ENCODE results near the gene EFHC1. TPM values are rescaled to one million over a fixed set of nuclear protein-coding genes. Genes with fewer than 3 reads are reported as not detected.

The EFHC1 gene
- total RNA-seq, 1 experiment from 2014 or later, result 12.4 TPM

DNA sequence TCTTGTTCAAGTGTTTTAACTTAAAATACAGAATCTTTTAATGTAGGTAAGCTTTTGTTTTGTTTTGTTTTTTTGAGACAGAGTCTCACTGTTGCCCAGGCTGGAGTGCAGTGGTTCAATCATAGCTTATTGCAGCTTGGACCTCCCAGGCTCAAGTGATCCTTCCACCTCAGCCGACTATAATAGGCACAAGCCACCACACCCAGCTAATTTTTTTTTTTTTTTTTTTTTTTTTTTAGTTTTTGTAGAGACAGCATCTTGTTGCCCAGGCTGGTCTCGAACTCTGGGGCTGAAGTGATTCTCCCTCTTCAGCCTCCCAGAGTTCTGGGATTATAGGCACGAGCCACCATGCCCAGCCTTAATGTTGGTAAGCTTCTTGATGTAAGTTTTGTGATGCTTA lies 3.3 kb downstream of the EFHC1 start:
- Histone ChIP-seq H3K27ac (ENCODE audit: low read depth, low read length) (no peak overlapping the region), H3K79me2 (ENCODE audit: insufficient read depth, low read length) (no peaks in the 10 kb centered on the region), H3K4me1 (ENCODE audit: control insufficient read depth in 1 of 2, insufficient read depth in 2 of 2, low read length in 2 of 2) (peaks cover 15 to 42% of the 10 kb centered on the region in 2 experiments), H3K36me3 (ENCODE audit: control insufficient read depth in 1 of 2, insufficient read depth in 2 of 2, low read length in 2 of 2) (no peaks in the 10 kb centered on the region), H4K20me1 (ENCODE audit: insufficient read depth) (no peaks in the 10 kb centered on the region), H3K27me3 (ENCODE audit: insufficient read depth, low read length) (no peaks in the 10 kb centered on the region), H3K9ac (ENCODE audit: low read length) (no peak overlapping the region), H3K4me2 (ENCODE audit: low read length) (peak overlapping the region; percentile 62), H3K9me2 (ENCODE audit: insufficient read depth) (no peaks in the 10 kb centered on the region), H3K9me3 (ENCODE audit: control insufficient read depth in 1 of 2, insufficient read depth in 1 of 2, low read depth in 1 of 2, low read length in 2 of 2) (no peaks in the 10 kb centered on the region), H2AFZ (ENCODE audit: low read depth, low read length, poor library complexity, severe bottlenecking) (no peak overlapping the region), H3K4me3 (replicated peaks in 1 of 2; ENCODE audit: low read depth in 1 of 2, low read length in 2 of 2) (no peak overlapping the region)
- DNase-seq (ENCODE audit: low read depth, low spot score) (no peak), ATAC-seq (no peak)
- BruUV-seq (replicated peaks), result no TSS peak
- POLR2A ChIA-PET, result interaction anchor here (0.6 kb wide), 1 partner anchor 224 kb away, joined by 3 read pairs; no protein-coding TSS in a partner anchor
- intact Hi-C loops (cut with micrococcal nuclease), result no loop called here
- RAD21 ChIA-PET (ENCODE audit: low non-redundant PET in 1 of 2, low total read pairs in 2 of 2, uncharacterized antibody in 2 of 2, unreplicated experiment in 2 of 2), result no interaction called here
- TF ChIP-seq SIN3A (IDR thresholded peaks at IDR 0.05; ENCODE audit: low read depth) (no peak), POLR2AphosphoS5 (IDR thresholded peaks at IDR 0.05; ENCODE audit: low read depth, low read length) (no peak), ZFX (IDR thresholded peaks at IDR 0.05) (no peak), SRF (IDR thresholded peaks at IDR 0.05; ENCODE audit: low read depth) (no peak), JUND (IDR thresholded peaks at IDR 0.05) (no peak), EZH2 (IDR thresholded peaks at IDR 0.05) (no peak), ELF1 (IDR thresholded peaks at IDR 0.05; ENCODE audit: borderline replicate concordance, low read depth) (no peak), EZH2phosphoT487 (IDR thresholded peaks at IDR 0.05; ENCODE audit: borderline replicate concordance) (no peak), CEBPB (IDR thresholded peaks at IDR 0.05; ENCODE audit: low read depth) (no peak), RAD21 (IDR thresholded peaks at IDR 0.05; ENCODE audit: low read depth) (no peak), CBX3 (IDR thresholded peaks at IDR 0.05; ENCODE audit: low read depth) (no peak), TCF7L2 (IDR thresholded peaks at IDR 0.05; ENCODE audit: borderline replicate concordance, extremely low read depth, insufficient read depth, insufficient read length) (no peak), YY1 (IDR thresholded peaks at IDR 0.05; ENCODE audit: extremely low read depth, insufficient replicate concordance, low read depth, low read length) (no peak), FOSL1 (IDR thresholded peaks at IDR 0.05; ENCODE audit: low read depth) (no peak)
- TF ChIP-seq, protein P1, sequence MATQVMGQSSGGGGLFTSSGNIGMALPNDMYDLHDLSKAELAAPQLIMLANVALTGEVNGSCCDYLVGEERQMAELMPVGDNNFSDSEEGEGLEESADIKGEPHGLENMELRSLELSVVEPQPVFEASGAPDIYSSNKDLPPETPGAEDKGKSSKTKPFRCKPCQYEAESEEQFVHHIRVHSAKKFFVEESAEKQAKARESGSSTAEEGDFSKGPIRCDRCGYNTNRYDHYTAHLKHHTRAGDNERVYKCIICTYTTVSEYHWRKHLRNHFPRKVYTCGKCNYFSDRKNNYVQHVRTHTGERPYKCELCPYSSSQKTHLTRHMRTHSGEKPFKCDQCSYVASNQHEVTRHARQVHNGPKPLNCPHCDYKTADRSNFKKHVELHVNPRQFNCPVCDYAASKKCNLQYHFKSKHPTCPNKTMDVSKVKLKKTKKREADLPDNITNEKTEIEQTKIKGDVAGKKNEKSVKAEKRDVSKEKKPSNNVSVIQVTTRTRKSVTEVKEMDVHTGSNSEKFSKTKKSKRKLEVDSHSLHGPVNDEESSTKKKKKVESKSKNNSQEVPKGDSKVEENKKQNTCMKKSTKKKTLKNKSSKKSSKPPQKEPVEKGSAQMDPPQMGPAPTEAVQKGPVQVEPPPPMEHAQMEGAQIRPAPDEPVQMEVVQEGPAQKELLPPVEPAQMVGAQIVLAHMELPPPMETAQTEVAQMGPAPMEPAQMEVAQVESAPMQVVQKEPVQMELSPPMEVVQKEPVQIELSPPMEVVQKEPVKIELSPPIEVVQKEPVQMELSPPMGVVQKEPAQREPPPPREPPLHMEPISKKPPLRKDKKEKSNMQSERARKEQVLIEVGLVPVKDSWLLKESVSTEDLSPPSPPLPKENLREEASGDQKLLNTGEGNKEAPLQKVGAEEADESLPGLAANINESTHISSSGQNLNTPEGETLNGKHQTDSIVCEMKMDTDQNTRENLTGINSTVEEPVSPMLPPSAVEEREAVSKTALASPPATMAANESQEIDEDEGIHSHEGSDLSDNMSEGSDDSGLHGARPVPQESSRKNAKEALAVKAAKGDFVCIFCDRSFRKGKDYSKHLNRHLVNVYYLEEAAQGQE (IDR thresholded peaks at IDR 0.05; ENCODE audit: low read depth), result no peak
- TF ChIP-seq, protein P2, sequence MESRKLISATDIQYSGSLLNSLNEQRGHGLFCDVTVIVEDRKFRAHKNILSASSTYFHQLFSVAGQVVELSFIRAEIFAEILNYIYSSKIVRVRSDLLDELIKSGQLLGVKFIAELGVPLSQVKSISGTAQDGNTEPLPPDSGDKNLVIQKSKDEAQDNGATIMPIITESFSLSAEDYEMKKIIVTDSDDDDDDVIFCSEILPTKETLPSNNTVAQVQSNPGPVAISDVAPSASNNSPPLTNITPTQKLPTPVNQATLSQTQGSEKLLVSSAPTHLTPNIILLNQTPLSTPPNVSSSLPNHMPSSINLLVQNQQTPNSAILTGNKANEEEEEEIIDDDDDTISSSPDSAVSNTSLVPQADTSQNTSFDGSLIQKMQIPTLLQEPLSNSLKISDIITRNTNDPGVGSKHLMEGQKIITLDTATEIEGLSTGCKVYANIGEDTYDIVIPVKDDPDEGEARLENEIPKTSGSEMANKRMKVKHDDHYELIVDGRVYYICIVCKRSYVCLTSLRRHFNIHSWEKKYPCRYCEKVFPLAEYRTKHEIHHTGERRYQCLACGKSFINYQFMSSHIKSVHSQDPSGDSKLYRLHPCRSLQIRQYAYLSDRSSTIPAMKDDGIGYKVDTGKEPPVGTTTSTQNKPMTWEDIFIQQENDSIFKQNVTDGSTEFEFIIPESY (IDR thresholded peaks at IDR 0.05; ENCODE audit: extremely low read depth, insufficient replicate concordance, low read length), result no peak
- TF ChIP-seq, protein P3, sequence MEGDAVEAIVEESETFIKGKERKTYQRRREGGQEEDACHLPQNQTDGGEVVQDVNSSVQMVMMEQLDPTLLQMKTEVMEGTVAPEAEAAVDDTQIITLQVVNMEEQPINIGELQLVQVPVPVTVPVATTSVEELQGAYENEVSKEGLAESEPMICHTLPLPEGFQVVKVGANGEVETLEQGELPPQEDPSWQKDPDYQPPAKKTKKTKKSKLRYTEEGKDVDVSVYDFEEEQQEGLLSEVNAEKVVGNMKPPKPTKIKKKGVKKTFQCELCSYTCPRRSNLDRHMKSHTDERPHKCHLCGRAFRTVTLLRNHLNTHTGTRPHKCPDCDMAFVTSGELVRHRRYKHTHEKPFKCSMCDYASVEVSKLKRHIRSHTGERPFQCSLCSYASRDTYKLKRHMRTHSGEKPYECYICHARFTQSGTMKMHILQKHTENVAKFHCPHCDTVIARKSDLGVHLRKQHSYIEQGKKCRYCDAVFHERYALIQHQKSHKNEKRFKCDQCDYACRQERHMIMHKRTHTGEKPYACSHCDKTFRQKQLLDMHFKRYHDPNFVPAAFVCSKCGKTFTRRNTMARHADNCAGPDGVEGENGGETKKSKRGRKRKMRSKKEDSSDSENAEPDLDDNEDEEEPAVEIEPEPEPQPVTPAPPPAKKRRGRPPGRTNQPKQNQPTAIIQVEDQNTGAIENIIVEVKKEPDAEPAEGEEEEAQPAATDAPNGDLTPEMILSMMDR (IDR thresholded peaks at IDR 0.05 in 2 of 3, conservative IDR thresholded peaks at IDR 0.05 in 1 of 3; ENCODE audit: borderline replicate concordance in 1 of 3, insufficient read depth in 1 of 3, low read depth in 2 of 3, low read length in 2 of 3), result no peak
- TF ChIP-seq, protein P4, sequence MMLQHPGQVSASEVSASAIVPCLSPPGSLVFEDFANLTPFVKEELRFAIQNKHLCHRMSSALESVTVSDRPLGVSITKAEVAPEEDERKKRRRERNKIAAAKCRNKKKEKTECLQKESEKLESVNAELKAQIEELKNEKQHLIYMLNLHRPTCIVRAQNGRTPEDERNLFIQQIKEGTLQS (IDR thresholded peaks at IDR 0.05), result no peak
- TF ChIP-seq, protein P5, sequence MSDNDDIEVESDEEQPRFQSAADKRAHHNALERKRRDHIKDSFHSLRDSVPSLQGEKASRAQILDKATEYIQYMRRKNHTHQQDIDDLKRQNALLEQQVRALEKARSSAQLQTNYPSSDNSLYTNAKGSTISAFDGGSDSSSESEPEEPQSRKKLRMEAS (IDR thresholded peaks at IDR 0.05), result no peak; the same call in 1 of the 2 replicates
- CTCF ChIA-PET, result interaction anchor here (1.7 to 1.9 kb wide), 2 partner anchors 10 to 229 kb away, joined by 4 to 6 read pairs; no protein-coding TSS in a partner anchor

All from HCT116 (cell line).